LNCAP (cell line): ENCODE results near the gene TRUB1.

Experiments used
- TF ChIP-seq, protein P1 (sequence below): fragments of 450-650 bp; IDR thresholded peaks from 2 replicates; pipeline ENCODE4 v1.5.1; 2017; ENCODE audit warnings: mild to moderate bottlenecking

TRUB1 gene

DNA sequence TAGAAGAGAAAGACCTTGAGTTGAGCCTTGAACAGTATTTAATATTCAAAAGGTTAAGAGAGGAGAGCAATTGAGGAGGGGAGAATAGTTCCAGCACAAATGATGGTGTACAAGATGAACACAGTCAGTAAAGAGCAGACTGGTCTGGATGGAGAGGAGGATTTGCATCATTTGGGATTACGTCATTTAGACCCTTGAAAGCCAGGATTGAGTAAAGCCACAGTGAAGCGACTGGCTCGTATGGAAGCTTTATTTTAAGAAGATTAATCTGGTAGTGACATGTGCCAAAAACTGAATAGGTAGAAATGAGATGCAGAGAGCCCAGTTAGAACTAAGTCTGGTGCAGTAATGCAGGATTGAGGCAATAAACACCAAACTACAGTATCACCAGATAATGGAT lies 52.6 kb downstream of the TRUB1 start:
- TF ChIP-seq, protein P1, sequence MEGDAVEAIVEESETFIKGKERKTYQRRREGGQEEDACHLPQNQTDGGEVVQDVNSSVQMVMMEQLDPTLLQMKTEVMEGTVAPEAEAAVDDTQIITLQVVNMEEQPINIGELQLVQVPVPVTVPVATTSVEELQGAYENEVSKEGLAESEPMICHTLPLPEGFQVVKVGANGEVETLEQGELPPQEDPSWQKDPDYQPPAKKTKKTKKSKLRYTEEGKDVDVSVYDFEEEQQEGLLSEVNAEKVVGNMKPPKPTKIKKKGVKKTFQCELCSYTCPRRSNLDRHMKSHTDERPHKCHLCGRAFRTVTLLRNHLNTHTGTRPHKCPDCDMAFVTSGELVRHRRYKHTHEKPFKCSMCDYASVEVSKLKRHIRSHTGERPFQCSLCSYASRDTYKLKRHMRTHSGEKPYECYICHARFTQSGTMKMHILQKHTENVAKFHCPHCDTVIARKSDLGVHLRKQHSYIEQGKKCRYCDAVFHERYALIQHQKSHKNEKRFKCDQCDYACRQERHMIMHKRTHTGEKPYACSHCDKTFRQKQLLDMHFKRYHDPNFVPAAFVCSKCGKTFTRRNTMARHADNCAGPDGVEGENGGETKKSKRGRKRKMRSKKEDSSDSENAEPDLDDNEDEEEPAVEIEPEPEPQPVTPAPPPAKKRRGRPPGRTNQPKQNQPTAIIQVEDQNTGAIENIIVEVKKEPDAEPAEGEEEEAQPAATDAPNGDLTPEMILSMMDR: no peak

DNA sequence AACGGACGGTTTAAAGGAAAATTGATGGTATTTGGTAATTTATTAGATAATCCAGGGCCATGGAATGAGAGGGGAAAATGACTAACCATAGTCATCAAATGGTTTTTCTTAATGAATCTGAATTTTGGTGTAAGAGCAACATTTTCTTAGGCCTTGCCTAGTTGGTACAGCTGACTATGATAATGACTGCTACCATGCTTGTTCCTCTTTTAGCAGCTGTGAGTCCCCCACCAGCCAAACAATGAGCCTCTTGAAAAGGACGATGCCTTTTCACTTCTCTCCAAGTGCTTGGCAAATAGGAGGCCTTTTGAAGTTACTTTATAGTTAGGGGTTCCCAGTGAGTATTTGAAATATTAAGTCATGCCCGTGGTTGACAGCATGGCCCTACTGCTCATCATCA lies 53.0 kb downstream of the TRUB1 start:
- TF ChIP-seq, protein P1: no peak

DNA sequence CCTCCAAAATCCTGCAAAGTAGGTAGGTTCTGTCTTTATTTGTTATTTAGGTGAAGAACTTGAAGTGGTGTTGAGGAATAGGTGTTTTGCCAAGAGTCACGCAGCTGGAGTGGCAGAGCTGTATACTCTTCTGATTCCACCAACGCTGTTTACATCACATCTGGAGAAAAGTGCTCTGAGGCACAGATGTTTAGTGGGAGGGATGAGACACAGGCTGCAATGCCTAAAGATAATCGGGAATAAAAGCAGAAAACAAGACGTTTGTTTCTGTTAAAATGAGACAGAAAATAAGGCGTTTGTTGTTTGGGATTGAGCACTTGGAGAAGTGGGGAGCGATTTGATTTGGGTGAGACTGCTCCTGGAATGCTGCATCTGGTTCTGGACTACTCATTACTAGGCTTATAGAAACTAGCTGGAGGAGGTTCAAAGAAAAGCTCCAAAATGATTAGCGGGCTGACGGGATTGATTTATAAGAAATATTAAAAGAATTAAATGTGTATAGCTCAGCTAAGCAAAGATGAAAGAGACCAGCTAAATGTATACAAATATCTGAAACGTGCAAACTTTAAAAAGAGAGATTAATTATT lies 54.3 kb downstream of the TRUB1 start:
- TF ChIP-seq, protein P1: no peak

DNA sequence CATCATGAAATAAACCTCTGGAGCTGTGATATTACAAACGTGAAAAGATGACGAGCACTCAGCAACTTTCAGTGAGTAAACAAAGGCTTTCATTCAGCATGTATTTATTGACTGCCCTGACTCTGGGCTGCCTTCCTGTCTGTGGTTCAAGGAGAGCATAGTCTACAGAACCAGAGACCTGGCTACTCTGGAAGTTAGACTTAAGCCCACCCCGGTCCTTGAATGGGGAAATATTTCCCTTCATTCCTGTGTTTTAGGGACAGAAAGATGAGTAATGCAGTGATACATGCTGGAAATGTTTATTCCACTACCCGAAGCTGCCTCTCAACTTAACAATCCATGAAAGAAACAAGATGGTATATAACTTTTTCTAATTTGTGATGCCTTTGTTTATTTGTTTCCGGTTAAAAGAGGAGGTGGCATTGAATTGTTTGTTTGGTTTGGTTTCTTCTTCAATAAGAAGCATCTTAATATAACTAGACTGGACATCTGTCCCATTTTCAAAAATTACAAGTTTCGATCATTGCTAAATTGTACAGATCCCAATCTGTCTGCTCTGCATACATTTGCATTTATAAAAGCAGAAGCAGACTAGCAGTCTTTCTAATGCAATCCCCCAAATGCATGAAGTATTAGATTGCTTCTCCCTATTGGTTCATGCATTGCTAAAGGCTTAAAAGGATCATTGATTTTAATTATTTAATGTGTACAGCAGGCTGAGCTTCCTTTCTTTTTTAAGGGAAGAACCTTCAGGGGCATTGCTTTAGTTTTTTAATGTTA lies 57.7 kb downstream of the TRUB1 start:
- TF ChIP-seq, protein P1: no peak

DNA sequence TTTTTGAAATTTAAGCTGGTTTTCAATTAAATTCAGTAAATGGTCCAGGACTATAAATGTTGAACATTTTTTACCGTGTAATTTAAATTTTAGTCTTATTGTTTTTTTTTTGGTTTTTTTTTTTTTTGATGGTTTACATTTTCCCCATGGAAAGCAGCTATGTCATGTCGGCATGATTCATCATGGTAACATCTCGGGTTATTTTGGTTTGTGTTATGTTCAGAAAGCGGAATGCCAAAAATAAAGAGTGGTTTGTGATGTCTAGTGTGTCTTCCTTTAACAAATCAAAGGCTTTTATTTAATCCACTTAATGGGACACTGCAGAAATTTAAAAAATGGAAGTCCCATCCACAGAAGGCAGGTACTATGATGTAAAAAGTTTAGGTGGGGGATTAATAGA lies 58.5 kb downstream of the TRUB1 start:
- TF ChIP-seq, protein P1: no peak

DNA sequence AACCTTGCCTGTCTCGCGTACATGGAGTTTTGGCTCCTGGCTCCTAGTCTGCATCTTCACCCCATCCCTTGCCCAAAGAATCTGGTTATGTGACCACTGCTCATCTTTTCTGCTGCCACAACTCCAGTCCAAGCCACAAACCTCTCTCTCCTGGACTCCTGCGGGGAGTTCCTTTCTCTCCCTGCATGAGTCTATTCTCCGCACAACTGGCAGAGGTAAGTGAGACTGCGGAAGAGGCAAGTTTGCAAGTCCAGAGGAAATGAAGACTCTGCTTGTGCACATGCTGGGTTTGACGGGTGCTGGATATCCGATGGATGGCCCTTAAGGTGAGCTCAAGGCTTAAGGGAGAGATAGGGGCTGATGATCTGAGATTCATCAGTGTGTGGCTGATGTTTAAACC lies 61.0 kb downstream of the TRUB1 start:
- TF ChIP-seq, protein P1: no peak

DNA sequence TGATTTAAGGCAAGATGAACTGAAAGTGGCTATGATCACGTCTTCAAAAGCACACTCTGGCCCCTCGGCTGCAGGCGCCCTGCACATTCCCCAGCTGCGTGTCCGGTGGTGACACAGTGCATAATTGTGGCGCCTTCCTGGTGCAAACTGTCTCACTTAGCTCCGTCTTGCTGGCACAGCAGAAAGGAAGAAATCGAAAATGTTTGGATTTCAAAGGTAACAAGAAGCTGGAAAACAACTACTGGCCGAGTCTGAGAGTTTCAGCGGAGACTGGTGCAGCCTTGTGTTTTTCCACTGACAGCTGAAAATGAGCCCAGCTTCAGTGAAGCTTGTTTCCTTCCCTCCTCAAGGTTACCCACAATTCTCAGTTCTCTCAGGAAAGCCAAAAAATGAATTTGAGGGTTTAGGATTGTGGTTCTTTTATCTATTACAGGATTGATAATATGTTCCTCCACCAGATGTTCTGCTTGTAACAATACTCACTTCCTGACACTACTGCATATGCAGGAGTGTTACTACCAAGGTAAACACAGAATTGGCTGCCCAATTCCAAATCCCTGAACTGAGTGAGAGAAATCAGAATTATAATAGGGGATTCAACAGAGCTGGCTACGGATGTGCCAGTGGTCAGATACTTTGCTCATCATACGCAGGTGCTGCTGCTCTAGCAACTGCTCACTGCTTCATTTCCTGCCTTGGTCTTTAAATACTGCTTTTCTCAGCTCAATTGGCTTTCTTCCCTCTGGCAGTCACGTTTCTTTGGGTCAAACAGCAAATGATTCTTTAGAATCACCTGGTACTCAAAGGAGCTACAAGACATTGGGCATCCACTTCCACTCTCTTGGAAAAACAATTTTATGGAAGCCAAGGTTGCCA lies 63.7 kb downstream of the TRUB1 start:
- TF ChIP-seq, protein P1: no peak
